WTC11 (cell line): Measurements from ENCODE around the gene SYNGR3. TPM values are rescaled to one million over a fixed set of nuclear protein-coding genes. Genes with fewer than 3 reads are reported as not detected.
A peak's percentile ranks its signal among the peaks of the same experiment; 100 is the strongest.

Experiments
- ATAC-seq: fragments of 200-7000 bp; cut with Tn5 transposase; 2 replicates; pipeline ENCODE4 v1.10.0; 2021; ENCODE audit warnings: mild to moderate bottlenecking, moderate library complexity
- CTCF ChIA-PET: fragments of 300-600 bp; sonication (Branson Sonifier 250); formaldehyde crosslinking; loops from one replicate; lab custom pipeline; 2021; ENCODE audit warnings: antibody characterized with exemption; lab: Charles Lee
- POLR2A ChIA-PET: fragments of 350-600 bp; sonication (Branson Sonifier 250); formaldehyde crosslinking; loops from one replicate; lab custom pipeline; 2021; ENCODE audit warnings: antibody characterized with exemption; lab: Charles Lee
- DNase-seq: peaks from one replicate; pipeline ENCODE4 v3.0.0; 2021; ENCODE audit warnings: low spot score
- H3K27ac Mint-ChIP-seq: 2 replicates; pipeline ENCODE4 v1.8.0; 2021; ENCODE audit warnings: mixed read lengths
- H3K27me3 Mint-ChIP-seq: 2 replicates; pipeline ENCODE4 v1.8.0; 2021; ENCODE audit warnings: low read depth, mild to moderate bottlenecking, moderate library complexity, mixed read lengths
- H3K36me3 Mint-ChIP-seq: 2 replicates; pipeline ENCODE4 v1.8.0; 2021; ENCODE audit warnings: mixed read lengths
- H3K4me1 Mint-ChIP-seq: 2 replicates; pipeline ENCODE4 v1.8.0; 2022; ENCODE audit warnings: mixed read lengths
- H3K4me3 Mint-ChIP-seq: 2 replicates; pipeline ENCODE4 v1.8.0; 2021; ENCODE audit warnings: mild to moderate bottlenecking, moderate library complexity, mixed read lengths
- H3K9me3 Mint-ChIP-seq: 2 replicates; pipeline ENCODE4 v1.8.0; 2021; ENCODE audit warnings: mixed read lengths
- ATF2 ChIP-seq: sonication (generic); formaldehyde crosslinking; IDR thresholded peaks from 2 replicates; pipeline ENCODE4 v1.8.1; 2022; ENCODE audit warnings: low read depth, missing genetic modification reagents, borderline replicate concordance
- CBFB ChIP-seq: sonication (generic); formaldehyde crosslinking; IDR thresholded peaks from 2 replicates; pipeline ENCODE4 v1.8.1; 2022; ENCODE audit warnings: mild to moderate bottlenecking, low read depth, missing genetic modification reagents
- E2F4 ChIP-seq: sonication (generic); formaldehyde crosslinking; IDR thresholded peaks from 2 replicates; pipeline ENCODE4 v1.8.1; 2022; ENCODE audit warnings: low read depth, mild to moderate bottlenecking, moderate library complexity, missing genetic modification reagents, borderline replicate concordance
- E2F5 ChIP-seq: sonication (generic); formaldehyde crosslinking; IDR thresholded peaks from 2 replicates; pipeline ENCODE4 v1.8.1; 2022; ENCODE audit warnings: mild to moderate bottlenecking, moderate library complexity, missing genetic modification reagents
- GRHL2 ChIP-seq: fragments of 250-450 bp; sonication (Bioruptor Pico); IDR thresholded peaks from 2 replicates; pipeline ENCODE4 v1.8.0; 2022; ENCODE audit warnings: mild to moderate bottlenecking, moderate library complexity; ENCODE audit not compliant: insufficient replicate concordance, severe bottlenecking
- GTF2I ChIP-seq: fragments of 250-450 bp; sonication (Bioruptor Pico); conservative IDR thresholded peaks from 2 replicates; pipeline ENCODE4 v1.4.0; 2021; ENCODE audit warnings: mild to moderate bottlenecking
- IRF2 ChIP-seq: sonication (generic); formaldehyde crosslinking; IDR thresholded peaks from 2 replicates; pipeline ENCODE4 v1.8.0; 2022; ENCODE audit warnings: low read depth, missing genetic modification reagents, borderline replicate concordance
- JAZF1 ChIP-seq: fragments of 250-450 bp; sonication (Bioruptor Pico); IDR thresholded peaks from 2 replicates; pipeline ENCODE4 v1.9.0; 2021; ENCODE audit warnings: moderate library complexity, mild to moderate bottlenecking, inconsistent platforms
- JUN ChIP-seq: sonication (generic); formaldehyde crosslinking; IDR thresholded peaks from 2 replicates; pipeline ENCODE4 v1.8.0; 2023; ENCODE audit warnings: mild to moderate bottlenecking, missing genetic modification reagents
- KAT7 ChIP-seq: sonication (generic); formaldehyde crosslinking; IDR thresholded peaks from 2 replicates; pipeline ENCODE4 v1.8.1; 2023; ENCODE audit warnings: missing genetic modification reagents, mild to moderate bottlenecking, borderline replicate concordance
- MXD4 ChIP-seq: fragments of 250-450 bp; sonication (Bioruptor Pico); IDR thresholded peaks from 2 replicates; pipeline ENCODE4 v1.8.0; 2021; ENCODE audit warnings: mild to moderate bottlenecking, moderate library complexity, borderline replicate concordance
- MYBL2 ChIP-seq: sonication (generic); formaldehyde crosslinking; IDR thresholded peaks from 2 replicates; pipeline ENCODE4 v1.8.1; 2023; ENCODE audit warnings: mild to moderate bottlenecking, moderate library complexity, missing genetic modification reagents
- NFE2L1 ChIP-seq: sonication (generic); formaldehyde crosslinking; IDR thresholded peaks from 2 replicates; pipeline ENCODE4 v1.8.1; 2023; ENCODE audit warnings: missing genetic modification reagents
- NR1H2 ChIP-seq: sonication (generic); formaldehyde crosslinking; IDR thresholded peaks from 2 replicates; pipeline ENCODE4 v1.9.0; 2021; ENCODE audit warnings: mild to moderate bottlenecking, moderate library complexity, missing genetic modification reagents
- NR2C2 ChIP-seq: sonication (generic); formaldehyde crosslinking; IDR thresholded peaks from 2 replicates; pipeline ENCODE4 v1.8.0; 2022; ENCODE audit warnings: mild to moderate bottlenecking, missing genetic modification reagents
- OVOL2 ChIP-seq: fragments of 250-450 bp; sonication (Bioruptor Pico); IDR thresholded peaks from 2 replicates; pipeline ENCODE4 v1.9.0; 2021; ENCODE audit warnings: mild to moderate bottlenecking, borderline replicate concordance
- PRDM15 ChIP-seq: sonication (generic); formaldehyde crosslinking; IDR thresholded peaks from 2 replicates; pipeline ENCODE4 v1.8.0; 2022; ENCODE audit warnings: missing genetic modification reagents
- SMAD3 ChIP-seq: sonication (generic); formaldehyde crosslinking; IDR thresholded peaks from 2 replicates; pipeline ENCODE4 v1.8.0; 2022; ENCODE audit warnings: missing genetic modification reagents, mild to moderate bottlenecking, borderline replicate concordance
- SMAD4 ChIP-seq: sonication (generic); formaldehyde crosslinking; IDR thresholded peaks from 2 replicates; pipeline ENCODE4 v1.8.0; 2022; ENCODE audit warnings: mild to moderate bottlenecking, missing genetic modification reagents
- TCF7 ChIP-seq: sonication (generic); formaldehyde crosslinking; IDR thresholded peaks from 2 replicates; pipeline ENCODE4 v1.8.0; 2022; ENCODE audit warnings: mild to moderate bottlenecking, low read depth, missing genetic modification reagents, moderate library complexity
- USF2 ChIP-seq: sonication (generic); formaldehyde crosslinking; IDR thresholded peaks from 2 replicates; pipeline ENCODE4 v1.8.1; 2023; ENCODE audit warnings: mild to moderate bottlenecking, missing genetic modification reagents, moderate library complexity
- ZNF232 ChIP-seq: sonication (generic); formaldehyde crosslinking; IDR thresholded peaks from 2 replicates; pipeline ENCODE4 v1.8.0; 2022; ENCODE audit warnings: mild to moderate bottlenecking, missing genetic modification reagents
- ZNF423 ChIP-seq: fragments of 250-450 bp; sonication (Bioruptor Pico); IDR thresholded peaks from 2 replicates; pipeline ENCODE4 v2.1.2; 2022; ENCODE audit warnings: mild to moderate bottlenecking, moderate library complexity
- ZNF425 ChIP-seq: fragments of 250-450 bp; sonication (Bioruptor Pico); conservative IDR thresholded peaks from 2 replicates; pipeline ENCODE4 v1.9.0; 2021; ENCODE audit warnings: mild to moderate bottlenecking
- total RNA-seq: library from RNA; stranded (reverse); gene quantifications from 3 replicates; pipeline ENCODE4 v1.2.3, GENCODE V29; 2021

The SYNGR3 gene
- total RNA-seq, 1 experiment from 2014 or later = 41.5 TPM

- no peak for TF ChIP-seq ATF2 (CRISPR knock-in tag)
- no peak for TF ChIP-seq USF2 (CRISPR knock-in tag)
- no peak for TF ChIP-seq SMAD4 (CRISPR knock-in tag)
- no peak for TF ChIP-seq ZNF232 (CRISPR knock-in tag)
- TF ChIP-seq KAT7 (CRISPR knock-in tag) = no peak
- no peak for TF ChIP-seq NFE2L1 (CRISPR knock-in tag)
- no peak for TF ChIP-seq GTF2I (CRISPR knock-in tag)
- no peak for TF ChIP-seq MYBL2 (CRISPR knock-in tag)
- no peak for TF ChIP-seq MXD4 (CRISPR knock-in tag)
- no peak for TF ChIP-seq ZNF423 (CRISPR knock-in tag)
- TF ChIP-seq JAZF1 (CRISPR knock-in tag) = no peak
- no peak for TF ChIP-seq SMAD3 (CRISPR knock-in tag)
Observed at GRCh38 chr16:2025878-2026460, 36.2 kb downstream of the SYNGR3 start (continued).

- Mint-ChIP-seq H3K36me3 (no peaks in the 10 kb centered on the region), H3K27ac (no peak within 1 kb of the TSS), H3K4me1 (peaks cover 12% of the 10 kb centered on the region), H3K27me3 (peaks cover 41% of the 10 kb centered on the region)
- DNase-seq = no peak
- POLR2A ChIA-PET = interaction anchor here (0.6 kb wide), 1 partner anchor 56 kb away, joined by 4 read pairs; no protein-coding TSS in a partner anchor
- TF ChIP-seq USF2 (CRISPR knock-in tag) = no peak
- TF ChIP-seq IRF2 (CRISPR knock-in tag) = no peak
- TF ChIP-seq PRDM15 (CRISPR knock-in tag) = no peak
- TF ChIP-seq E2F5 (CRISPR knock-in tag) = no peak
- TF ChIP-seq JUN (CRISPR knock-in tag) = no peak
- no peak for TF ChIP-seq CBFB (CRISPR knock-in tag)
- TF ChIP-seq ZNF425 (CRISPR knock-in tag) = no peak
- TF ChIP-seq NR2C2 (CRISPR knock-in tag) = no peak
- no peak for TF ChIP-seq TCF7 (CRISPR knock-in tag)
- no peak for TF ChIP-seq GRHL2 (CRISPR knock-in tag)
- TF ChIP-seq NR1H2 (CRISPR knock-in tag) = no peak
- TF ChIP-seq OVOL2 (CRISPR knock-in tag) = no peak
- no peak for TF ChIP-seq MXD4 (CRISPR knock-in tag)
- TF ChIP-seq E2F4 (CRISPR knock-in tag) = no peak
- TF ChIP-seq, all 79 proteins: peak for 0
- CTCF ChIA-PET = interaction anchor here (0.9 to 2.3 kb wide), 5 partner anchors 21 to 475 kb away, joined by 3 to 16 read pairs (median 4); partner anchors contain the start of genes NTHL1 and TSC2
- Mint-ChIP-seq H3K4me3 (peak within 1 kb of the TSS; percentile 75), H3K9me3 (no peaks in the 10 kb centered on the region)
- peak; percentile 9 for ATAC-seq
Observed at GRCh38 chr16:2026461-2027023, 36.8 kb downstream of the SYNGR3 start, which contains the start of gene NHERF2. Gene NHERF2 (plus strand): TSS chr16:2026902. CDS start chr16:2027006, 104 bp downstream.
